Thyroid gland (tissue), 4 donors: ENCODE data around the gene CCNG1.

ENCODE experiments used
- CTCF ChIP-seq, 6 experiments: fragments of 200-600 bp in 3 of 6; fragments of 450-650 bp in 3 of 6; sonication (generic) in 3 of 6; IDR thresholded peaks; one replicate each; pipeline ENCODE4 v1.5.1; 2016 to 2019; ENCODE audit warnings: antibody characterized with exemption in 6 of 6, mild to moderate bottlenecking in 2 of 6, inconsistent platforms in 1 of 6, moderate library complexity in 1 of 6
- POLR2A ChIP-seq, 2 donors: fragments of 450-650 bp; IDR thresholded peaks; one replicate each; pipeline ENCODE4 v1.6.1; 2017; ENCODE audit warnings: antibody characterized with exemption in 2 of 2, mild to moderate bottlenecking in 2 of 2, moderate library complexity in 1 of 2

- TF ChIP-seq CTCF (IDR thresholded peaks at IDR 0.05) (no peak), POLR2A (IDR thresholded peaks at IDR 0.05) (no peak)
These were observed 18.7 kb downstream of the CCNG1 start for GRCh38 chr5:163456029-163456589.
